ENCODE results near the gene GUK1.

The GUK1 gene

GRCh38 chr1:228145463-228146416 lies 5.7 kb downstream of the GUK1 start:
- peaks cover 18% of the 10 kb centered on the region for H3K36me3 ChIP-seq (ENCODE audit: control insufficient read depth, insufficient read depth, low read length)

GRCh38 chr1:228146417-228147150 lies 6.5 kb downstream of the GUK1 start:
- Histone ChIP-seq H3K36me3 (ENCODE audit: control insufficient read depth, insufficient read depth, low read length) (peaks cover 18% of the 10 kb centered on the region), H3K4me3 (ENCODE audit: low read depth, low read length) (no peak overlapping the region)

More at GRCh38 chr1:228145463-228146416, 5.7 kb downstream of the GUK1 start:
- Histone ChIP-seq H3K4me1 (ENCODE audit: control insufficient read depth, insufficient read depth, low read length) (peaks cover 20% of the 10 kb centered on the region), H3K4me3 (ENCODE audit: low read depth, low read length) (no peak overlapping the region), H3K27me3 (ENCODE audit: control insufficient read depth, insufficient read depth, low read length) (no peaks in the 10 kb centered on the region), H3K9ac (ENCODE audit: low read length) (no peak overlapping the region), H3K27ac (ENCODE audit: low read depth, low read length) (no peak overlapping the region), H3K9me3 (ENCODE audit: control insufficient read depth, insufficient read depth, low read depth, low read length) (no peaks in the 10 kb centered on the region)

DNA sequence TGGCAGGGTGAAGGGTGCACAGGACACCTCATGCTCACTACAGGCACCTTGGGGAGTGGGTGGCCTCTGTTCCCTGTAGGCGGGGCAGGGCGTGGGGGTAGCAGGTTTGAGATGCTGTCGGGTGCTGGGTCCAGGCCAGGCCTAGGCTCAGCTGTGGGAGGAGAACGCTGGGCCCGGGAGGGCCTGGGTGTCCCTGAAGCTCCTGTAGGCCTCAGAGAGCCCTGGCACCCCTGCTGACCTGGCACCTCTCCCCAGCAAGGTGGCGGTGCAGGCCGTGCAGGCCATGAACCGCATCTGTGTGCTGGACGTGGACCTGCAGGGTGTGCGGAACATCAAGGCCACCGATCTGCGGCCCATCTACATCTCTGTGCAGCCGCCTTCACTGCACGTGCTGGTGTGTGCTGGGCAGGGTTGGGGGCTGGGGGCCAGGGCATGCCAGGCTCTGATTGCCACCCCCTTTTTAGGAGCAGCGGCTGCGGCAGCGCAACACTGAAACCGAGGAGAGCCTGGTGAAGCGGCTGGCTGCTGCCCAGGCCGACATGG lies 7.1 kb downstream of the GUK1 start:
- H3K9me3 ChIP-seq (ENCODE audit: control insufficient read depth, insufficient read depth, low read depth, low read length), result no peaks in the 10 kb centered on the region
- no peak overlapping the region for H3K27ac ChIP-seq (ENCODE audit: low read depth, low read length)
- no peaks in the 10 kb centered on the region for H3K27me3 ChIP-seq (ENCODE audit: control insufficient read depth, insufficient read depth, low read length)
- no peak overlapping the region for H3K4me3 ChIP-seq (ENCODE audit: low read depth, low read length)
- peaks cover 18% of the 10 kb centered on the region for H3K36me3 ChIP-seq (ENCODE audit: control insufficient read depth, insufficient read depth, low read length)
- no peak overlapping the region for H3K9ac ChIP-seq (ENCODE audit: low read length)
- H3K4me1 ChIP-seq (ENCODE audit: control insufficient read depth, insufficient read depth, low read length), result peaks cover 14% of the 10 kb centered on the region

More at GRCh38 chr1:228146417-228147150, 6.5 kb downstream of the GUK1 start:
- H3K9me3 ChIP-seq (ENCODE audit: control insufficient read depth, insufficient read depth, low read depth, low read length), result no peaks in the 10 kb centered on the region
- H3K9ac ChIP-seq (ENCODE audit: low read length), result no peak overlapping the region
- no peak overlapping the region for H3K27ac ChIP-seq (ENCODE audit: low read depth, low read length)
- H3K4me1 ChIP-seq (ENCODE audit: control insufficient read depth, insufficient read depth, low read length), result peaks cover 16% of the 10 kb centered on the region
- H3K27me3 ChIP-seq (ENCODE audit: control insufficient read depth, insufficient read depth, low read length), result no peaks in the 10 kb centered on the region

DNA sequence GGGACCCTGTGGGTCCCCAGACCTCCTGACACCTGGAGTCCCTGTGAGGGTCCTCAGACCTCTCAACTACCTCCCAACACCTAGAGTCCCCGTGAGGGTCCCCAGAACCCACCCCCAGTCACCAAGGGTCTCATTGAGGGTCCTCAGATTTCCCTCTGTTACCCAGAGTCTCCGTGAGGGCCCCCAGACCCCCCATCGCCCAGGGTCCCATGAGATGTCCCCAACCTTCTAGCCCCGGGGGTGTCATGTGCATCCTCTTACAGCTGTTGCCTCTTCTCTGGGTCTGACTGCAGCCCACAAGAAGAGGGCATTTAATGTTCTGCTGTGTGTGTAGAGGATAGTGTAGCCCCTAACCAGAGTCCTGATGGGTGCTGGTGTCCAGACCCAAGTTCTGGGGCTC lies 7.7 kb downstream of the GUK1 start:
- peaks cover 18% of the 10 kb centered on the region for H3K36me3 ChIP-seq (ENCODE audit: control insufficient read depth, insufficient read depth, low read length)
- peaks cover 14% of the 10 kb centered on the region for H3K4me1 ChIP-seq (ENCODE audit: control insufficient read depth, insufficient read depth, low read length)
- H3K27me3 ChIP-seq (ENCODE audit: control insufficient read depth, insufficient read depth, low read length), result no peaks in the 10 kb centered on the region
- no peak overlapping the region for H3K27ac ChIP-seq (ENCODE audit: low read depth, low read length)
- H3K4me3 ChIP-seq (ENCODE audit: low read depth, low read length), result no peak overlapping the region
- no peak overlapping the region for H3K9ac ChIP-seq (ENCODE audit: low read length)
- H3K9me3 ChIP-seq (ENCODE audit: control insufficient read depth, insufficient read depth, low read depth, low read length), result no peaks in the 10 kb centered on the region

- no peaks in the 10 kb centered on the region for H3K27me3 ChIP-seq (ENCODE audit: control insufficient read depth, insufficient read depth, low read length)
- no peaks in the 10 kb centered on the region for H3K9me3 ChIP-seq (ENCODE audit: control insufficient read depth, insufficient read depth, low read depth, low read length)
- H3K4me3 ChIP-seq (ENCODE audit: low read depth, low read length), result no peak overlapping the region
- peaks cover 18% of the 10 kb centered on the region for H3K36me3 ChIP-seq (ENCODE audit: control insufficient read depth, insufficient read depth, low read length)
- peaks cover 14% of the 10 kb centered on the region for H3K4me1 ChIP-seq (ENCODE audit: control insufficient read depth, insufficient read depth, low read length)
- no peak overlapping the region for H3K27ac ChIP-seq (ENCODE audit: low read depth, low read length)
- H3K9ac ChIP-seq (ENCODE audit: low read length), result no peak overlapping the region
Measured at GRCh38 chr1:228148196-228148861, 8.2 kb downstream of the GUK1 start.

DNA sequence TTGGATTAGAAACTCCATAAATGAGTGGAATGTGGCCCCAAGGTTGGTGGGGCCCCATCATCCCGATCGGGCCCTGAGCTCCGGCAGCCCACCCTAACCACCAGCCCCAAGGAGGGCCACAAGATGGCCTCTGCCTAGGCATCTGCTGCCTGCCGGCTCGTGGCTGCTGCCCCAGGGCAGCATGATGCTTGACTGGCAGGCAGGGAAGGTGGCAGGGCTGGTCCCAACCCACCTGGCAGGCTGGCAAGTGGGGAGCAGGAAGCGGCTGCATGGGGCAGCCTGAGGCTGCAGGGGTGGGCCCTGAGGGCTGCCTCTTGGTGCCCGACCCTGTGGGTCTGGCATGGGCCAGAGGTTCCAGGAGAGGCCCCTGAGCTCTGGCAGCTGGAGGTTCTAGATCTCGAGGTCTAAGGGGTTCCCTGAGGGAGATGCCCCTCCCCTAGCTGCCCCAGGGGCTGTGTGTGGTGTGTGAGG lies 8.9 kb downstream of the GUK1 start:
- Histone ChIP-seq H3K4me3 (ENCODE audit: low read depth, low read length) (no peak overlapping the region), H3K27me3 (ENCODE audit: control insufficient read depth, insufficient read depth, low read length) (no peaks in the 10 kb centered on the region), H3K27ac (ENCODE audit: low read depth, low read length) (peak overlapping the region; percentile 85), H3K9me3 (ENCODE audit: control insufficient read depth, insufficient read depth, low read depth, low read length) (no peaks in the 10 kb centered on the region), H3K4me1 (ENCODE audit: control insufficient read depth, insufficient read depth, low read length) (peaks cover 14% of the 10 kb centered on the region), H3K9ac (ENCODE audit: low read length) (peak overlapping the region; percentile 45), H3K36me3 (ENCODE audit: control insufficient read depth, insufficient read depth, low read length) (peaks cover 18% of the 10 kb centered on the region)

DNA sequence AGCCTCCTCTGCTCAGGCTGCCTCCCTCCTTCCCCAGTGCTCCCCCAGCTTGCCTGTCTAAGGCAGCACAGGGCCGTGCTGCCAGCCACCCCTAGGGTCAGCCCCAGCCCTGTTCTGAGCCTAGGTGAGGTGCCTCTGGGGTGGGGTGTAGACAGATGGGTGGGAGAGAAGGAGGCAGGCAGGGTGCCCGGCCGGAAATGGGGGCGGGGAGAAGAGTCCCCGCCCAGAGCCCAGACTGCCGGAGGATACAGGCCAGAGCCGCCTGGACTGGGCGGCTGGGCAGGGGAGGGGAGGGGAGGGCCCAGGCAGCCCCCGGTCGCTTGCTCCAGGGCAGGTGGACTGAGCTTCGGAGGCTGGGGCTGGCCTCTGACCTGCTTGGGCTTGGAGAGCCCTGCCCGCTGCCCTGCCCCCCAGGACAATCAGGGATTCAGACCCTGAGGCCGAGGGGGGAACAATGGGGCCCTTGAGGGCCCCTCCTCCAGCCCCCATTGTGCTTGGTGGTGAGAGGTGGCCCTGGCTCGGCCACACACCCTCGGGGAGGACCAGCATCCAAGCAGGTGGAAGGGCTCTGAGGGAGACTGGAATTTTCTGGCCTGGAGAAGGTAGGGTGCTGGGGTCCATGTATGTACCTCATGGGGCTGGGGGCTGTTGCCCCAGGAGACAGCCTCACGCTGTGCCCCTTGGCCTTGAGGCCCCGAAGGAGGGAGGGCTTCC lies 9.5 kb downstream of the GUK1 start, which contains the start of gene GJC2:
Gene GJC2 (plus strand): TSS at position 525 of the 714 bp plus-strand sequence. CDS start 7,829 bp downstream, outside the sequence.
- Histone ChIP-seq H3K27ac (ENCODE audit: low read depth, low read length) (peak within 1 kb of the TSS; percentile 85), H3K4me1 (ENCODE audit: control insufficient read depth, insufficient read depth, low read length) (peaks cover 14% of the 10 kb centered on the region)

GRCh38 chr1:228150120-228150460 lies 10.0 kb downstream of the GUK1 start:
- Histone ChIP-seq H3K27ac (ENCODE audit: low read depth, low read length) (peak overlapping the region; percentile 85; the same call in 1 of the 2 replicates), H3K9me3 (ENCODE audit: control insufficient read depth, insufficient read depth, low read depth, low read length) (no peaks in the 10 kb centered on the region), H3K9ac (ENCODE audit: low read length) (no peak overlapping the region), H3K4me3 (ENCODE audit: low read depth, low read length) (no peak overlapping the region), H3K36me3 (ENCODE audit: control insufficient read depth, insufficient read depth, low read length) (peaks cover 18% of the 10 kb centered on the region), H3K4me1 (ENCODE audit: control insufficient read depth, insufficient read depth, low read length) (peaks cover 16% of the 10 kb centered on the region), H3K27me3 (ENCODE audit: control insufficient read depth, insufficient read depth, low read length) (no peaks in the 10 kb centered on the region)

More for the DNA sequence above, 9.5 kb downstream of the GUK1 start, which contains the start of gene GJC2:
- H3K9me3 ChIP-seq (ENCODE audit: control insufficient read depth, insufficient read depth, low read depth, low read length), result no peaks in the 10 kb centered on the region
- H3K27me3 ChIP-seq (ENCODE audit: control insufficient read depth, insufficient read depth, low read length), result no peaks in the 10 kb centered on the region
- H3K4me3 ChIP-seq (ENCODE audit: low read depth, low read length), result no peak within 1 kb of the TSS
- peak within 1 kb of the TSS; percentile 45 for H3K9ac ChIP-seq (ENCODE audit: low read length)
- peaks cover 18% of the 10 kb centered on the region for H3K36me3 ChIP-seq (ENCODE audit: control insufficient read depth, insufficient read depth, low read length)

GRCh38 chr1:228150461-228151179 lies 10.5 kb downstream of the GUK1 start:
- Histone ChIP-seq H3K27ac (ENCODE audit: low read depth, low read length) (0 out of 2 replicates have a peak overlapping the region, but pooled peaks have one; percentile 85), H3K4me1 (ENCODE audit: control insufficient read depth, insufficient read depth, low read length) (peaks cover 22% of the 10 kb centered on the region), H3K36me3 (ENCODE audit: control insufficient read depth, insufficient read depth, low read length) (peaks cover 15% of the 10 kb centered on the region), H3K9ac (ENCODE audit: low read length) (no peak overlapping the region), H3K4me3 (ENCODE audit: low read depth, low read length) (no peak overlapping the region), H3K9me3 (ENCODE audit: control insufficient read depth, insufficient read depth, low read depth, low read length) (no peaks in the 10 kb centered on the region), H3K27me3 (ENCODE audit: control insufficient read depth, insufficient read depth, low read length) (no peaks in the 10 kb centered on the region)
